Measurements from ENCODE around the gene MICALL1.

MICALL1 gene

GRCh38 chr22:37905534-37906363 lies at the start of gene MICALL1:
Gene MICALL1 (plus strand): TSS chr22:37906297. CDS start chr22:37906423, 126 bp downstream.
- Histone ChIP-seq H3K4me2 (peak within 1 kb of the TSS; percentile 89), H3K27me3 (ENCODE audit: insufficient read depth, low read depth) (no peaks in the 10 kb centered on the region), H3K9ac (peak within 1 kb of the TSS; percentile 80), H2AFZ (ENCODE audit: low read depth) (peak within 1 kb of the TSS; percentile 74), H3K36me3 (ENCODE audit: insufficient read depth) (no peaks in the 10 kb centered on the region), H4K20me1 (ENCODE audit: insufficient read depth) (no peaks in the 10 kb centered on the region), H3K4me1 (ENCODE audit: low read depth, poor library complexity, severe bottlenecking) (peaks cover 18% of the 10 kb centered on the region), H3K79me2 (ENCODE audit: insufficient read depth, low read depth) (no peaks in the 10 kb centered on the region), H3K4me3 (IDR thresholded peaks at IDR 0.05; ENCODE audit: insufficient read depth, low read depth, low read length) (no peak within 1 kb of the TSS), H3K27ac (no peak within 1 kb of the TSS)
- TF ChIP-seq CTCF (conservative IDR thresholded peaks at IDR 0.05; ENCODE audit: low read depth, low read length) = no peak

- no peak overlapping the region for H3K4me2 ChIP-seq
- no peak for TF ChIP-seq CTCF (conservative IDR thresholded peaks at IDR 0.05; ENCODE audit: low read depth, low read length)
- no peaks in the 10 kb centered on the region for H4K20me1 ChIP-seq (ENCODE audit: insufficient read depth)
- no peaks in the 10 kb centered on the region for H3K27me3 ChIP-seq (ENCODE audit: insufficient read depth, low read depth)
- H3K27ac ChIP-seq = no peak overlapping the region
- peaks cover 4% of the 10 kb centered on the region for H3K4me1 ChIP-seq (ENCODE audit: low read depth, poor library complexity, severe bottlenecking)
- no peak overlapping the region for H3K9ac ChIP-seq
- peaks cover 20% of the 10 kb centered on the region for H3K36me3 ChIP-seq (ENCODE audit: insufficient read depth)
- H2AFZ ChIP-seq (ENCODE audit: low read depth) = no peak overlapping the region
- H3K4me3 ChIP-seq (IDR thresholded peaks at IDR 0.05; ENCODE audit: insufficient read depth, low read depth, low read length) = no peak overlapping the region
- H3K79me2 ChIP-seq (ENCODE audit: insufficient read depth, low read depth) = peaks cover 4% of the 10 kb centered on the region; the same call in 1 of the 2 replicates
Measured at GRCh38 chr22:37860796-37861421, 45.2 kb upstream of the MICALL1 start.

GRCh38 chr22:37862570-37863325 lies 43.3 kb upstream of the MICALL1 start:
- Histone ChIP-seq H3K36me3 (ENCODE audit: insufficient read depth) (peaks cover 17% of the 10 kb centered on the region), H3K4me3 (IDR thresholded peaks at IDR 0.05; ENCODE audit: insufficient read depth, low read depth, low read length) (no peak overlapping the region), H3K79me2 (ENCODE audit: insufficient read depth, low read depth) (peaks cover 7% of the 10 kb centered on the region; the same call in 1 of the 2 replicates), H4K20me1 (ENCODE audit: insufficient read depth) (no peaks in the 10 kb centered on the region), H2AFZ (ENCODE audit: low read depth) (no peak overlapping the region), H3K27me3 (ENCODE audit: insufficient read depth, low read depth) (no peaks in the 10 kb centered on the region), H3K27ac (no peak overlapping the region), H3K4me2 (no peak overlapping the region), H3K9ac (no peak overlapping the region), H3K4me1 (ENCODE audit: low read depth, poor library complexity, severe bottlenecking) (peaks cover 4% of the 10 kb centered on the region)
- no peak for TF ChIP-seq CTCF (conservative IDR thresholded peaks at IDR 0.05; ENCODE audit: low read depth, low read length)

- H3K79me2 ChIP-seq (ENCODE audit: insufficient read depth, low read depth) = peaks cover 7% of the 10 kb centered on the region; the same call in 1 of the 2 replicates
- H3K27ac ChIP-seq = no peak overlapping the region
- H3K4me2 ChIP-seq = no peak overlapping the region
- no peak for TF ChIP-seq CTCF (conservative IDR thresholded peaks at IDR 0.05; ENCODE audit: low read depth, low read length)
- H2AFZ ChIP-seq (ENCODE audit: low read depth) = no peak overlapping the region
- no peaks in the 10 kb centered on the region for H4K20me1 ChIP-seq (ENCODE audit: insufficient read depth)
- H3K36me3 ChIP-seq (ENCODE audit: insufficient read depth) = peaks cover 10% of the 10 kb centered on the region
- no peak overlapping the region for H3K9ac ChIP-seq
- H3K4me3 ChIP-seq (IDR thresholded peaks at IDR 0.05; ENCODE audit: insufficient read depth, low read depth, low read length) = no peak overlapping the region
- H3K27me3 ChIP-seq (ENCODE audit: insufficient read depth, low read depth) = no peaks in the 10 kb centered on the region
- peaks cover 4% of the 10 kb centered on the region for H3K4me1 ChIP-seq (ENCODE audit: low read depth, poor library complexity, severe bottlenecking)
Measured at GRCh38 chr22:37865510-37865909, 40.6 kb upstream of the MICALL1 start.

Measured in KMS-11 (cell line).